C4-2B (cell line): ENCODE data around the gene SPATA7.

ENCODE experiments used
- ZFX ChIP-seq: fragments of 450-650 bp; IDR thresholded peaks from 2 replicates; pipeline ENCODE4 v1.6.1; 2017
- TF ChIP-seq, protein P1 (sequence below): fragments of 450-650 bp; conservative IDR thresholded peaks from 2 replicates; pipeline ENCODE4 v1.5.1; 2017; ENCODE audit warnings: mild to moderate bottlenecking

DNA sequence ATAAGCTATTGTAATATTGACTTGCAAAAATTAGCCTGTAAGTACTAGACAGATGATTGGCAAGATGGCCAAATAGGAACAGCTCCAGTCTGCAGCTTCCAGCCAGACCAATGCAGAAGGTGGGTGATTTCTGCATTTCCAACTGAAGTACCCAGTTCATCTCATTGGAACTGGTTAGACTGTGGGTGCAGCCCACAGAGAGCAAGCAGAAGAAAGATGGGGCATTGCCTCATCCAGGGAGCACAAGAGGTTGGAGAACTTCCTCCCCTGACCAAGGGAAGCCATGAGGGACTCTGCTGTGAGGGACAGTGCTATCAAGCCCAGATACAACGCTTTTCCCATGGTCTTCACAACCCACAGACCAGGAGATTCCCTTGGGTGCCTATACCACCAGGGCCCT lies 16.0 kb upstream of the SPATA7 start:
- TF ChIP-seq, protein P1, sequence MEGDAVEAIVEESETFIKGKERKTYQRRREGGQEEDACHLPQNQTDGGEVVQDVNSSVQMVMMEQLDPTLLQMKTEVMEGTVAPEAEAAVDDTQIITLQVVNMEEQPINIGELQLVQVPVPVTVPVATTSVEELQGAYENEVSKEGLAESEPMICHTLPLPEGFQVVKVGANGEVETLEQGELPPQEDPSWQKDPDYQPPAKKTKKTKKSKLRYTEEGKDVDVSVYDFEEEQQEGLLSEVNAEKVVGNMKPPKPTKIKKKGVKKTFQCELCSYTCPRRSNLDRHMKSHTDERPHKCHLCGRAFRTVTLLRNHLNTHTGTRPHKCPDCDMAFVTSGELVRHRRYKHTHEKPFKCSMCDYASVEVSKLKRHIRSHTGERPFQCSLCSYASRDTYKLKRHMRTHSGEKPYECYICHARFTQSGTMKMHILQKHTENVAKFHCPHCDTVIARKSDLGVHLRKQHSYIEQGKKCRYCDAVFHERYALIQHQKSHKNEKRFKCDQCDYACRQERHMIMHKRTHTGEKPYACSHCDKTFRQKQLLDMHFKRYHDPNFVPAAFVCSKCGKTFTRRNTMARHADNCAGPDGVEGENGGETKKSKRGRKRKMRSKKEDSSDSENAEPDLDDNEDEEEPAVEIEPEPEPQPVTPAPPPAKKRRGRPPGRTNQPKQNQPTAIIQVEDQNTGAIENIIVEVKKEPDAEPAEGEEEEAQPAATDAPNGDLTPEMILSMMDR, result no peak
- TF ChIP-seq ZFX, result no peak
